ENCODE measurements around the gene UVSSA.

DNA sequence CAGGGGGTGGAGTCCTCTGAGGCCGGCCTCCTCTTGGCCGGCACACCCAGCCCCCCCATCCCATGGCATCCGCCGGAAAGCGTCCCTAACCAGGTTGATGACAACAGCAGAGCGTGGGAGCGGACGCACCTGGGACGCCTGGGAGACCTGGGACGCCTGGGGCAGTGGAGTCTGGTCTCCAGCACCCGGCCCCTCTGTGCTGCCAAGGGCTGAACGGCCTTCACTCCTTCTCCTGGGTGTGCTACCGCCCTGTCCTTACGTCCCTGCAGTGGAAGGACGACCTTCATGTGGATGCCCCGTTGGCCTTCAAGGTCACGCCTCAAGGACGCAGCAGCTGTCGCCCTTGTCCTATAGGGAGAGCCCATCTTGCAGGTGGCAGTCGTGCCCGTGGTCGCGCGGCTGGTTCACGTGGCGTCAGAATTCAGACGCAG lies 32.4 kb downstream of the UVSSA start:
- TF ChIP-seq RAD21 (conservative IDR thresholded peaks at IDR 0.05) (no peak), POLR2AphosphoS5 (IDR thresholded peaks at IDR 0.05) (no peak)
- TF ChIP-seq, protein P1, sequence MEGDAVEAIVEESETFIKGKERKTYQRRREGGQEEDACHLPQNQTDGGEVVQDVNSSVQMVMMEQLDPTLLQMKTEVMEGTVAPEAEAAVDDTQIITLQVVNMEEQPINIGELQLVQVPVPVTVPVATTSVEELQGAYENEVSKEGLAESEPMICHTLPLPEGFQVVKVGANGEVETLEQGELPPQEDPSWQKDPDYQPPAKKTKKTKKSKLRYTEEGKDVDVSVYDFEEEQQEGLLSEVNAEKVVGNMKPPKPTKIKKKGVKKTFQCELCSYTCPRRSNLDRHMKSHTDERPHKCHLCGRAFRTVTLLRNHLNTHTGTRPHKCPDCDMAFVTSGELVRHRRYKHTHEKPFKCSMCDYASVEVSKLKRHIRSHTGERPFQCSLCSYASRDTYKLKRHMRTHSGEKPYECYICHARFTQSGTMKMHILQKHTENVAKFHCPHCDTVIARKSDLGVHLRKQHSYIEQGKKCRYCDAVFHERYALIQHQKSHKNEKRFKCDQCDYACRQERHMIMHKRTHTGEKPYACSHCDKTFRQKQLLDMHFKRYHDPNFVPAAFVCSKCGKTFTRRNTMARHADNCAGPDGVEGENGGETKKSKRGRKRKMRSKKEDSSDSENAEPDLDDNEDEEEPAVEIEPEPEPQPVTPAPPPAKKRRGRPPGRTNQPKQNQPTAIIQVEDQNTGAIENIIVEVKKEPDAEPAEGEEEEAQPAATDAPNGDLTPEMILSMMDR (IDR thresholded peaks at IDR 0.05; ENCODE audit: poor library complexity, severe bottlenecking): no peak
- TF ChIP-seq, protein P2, sequence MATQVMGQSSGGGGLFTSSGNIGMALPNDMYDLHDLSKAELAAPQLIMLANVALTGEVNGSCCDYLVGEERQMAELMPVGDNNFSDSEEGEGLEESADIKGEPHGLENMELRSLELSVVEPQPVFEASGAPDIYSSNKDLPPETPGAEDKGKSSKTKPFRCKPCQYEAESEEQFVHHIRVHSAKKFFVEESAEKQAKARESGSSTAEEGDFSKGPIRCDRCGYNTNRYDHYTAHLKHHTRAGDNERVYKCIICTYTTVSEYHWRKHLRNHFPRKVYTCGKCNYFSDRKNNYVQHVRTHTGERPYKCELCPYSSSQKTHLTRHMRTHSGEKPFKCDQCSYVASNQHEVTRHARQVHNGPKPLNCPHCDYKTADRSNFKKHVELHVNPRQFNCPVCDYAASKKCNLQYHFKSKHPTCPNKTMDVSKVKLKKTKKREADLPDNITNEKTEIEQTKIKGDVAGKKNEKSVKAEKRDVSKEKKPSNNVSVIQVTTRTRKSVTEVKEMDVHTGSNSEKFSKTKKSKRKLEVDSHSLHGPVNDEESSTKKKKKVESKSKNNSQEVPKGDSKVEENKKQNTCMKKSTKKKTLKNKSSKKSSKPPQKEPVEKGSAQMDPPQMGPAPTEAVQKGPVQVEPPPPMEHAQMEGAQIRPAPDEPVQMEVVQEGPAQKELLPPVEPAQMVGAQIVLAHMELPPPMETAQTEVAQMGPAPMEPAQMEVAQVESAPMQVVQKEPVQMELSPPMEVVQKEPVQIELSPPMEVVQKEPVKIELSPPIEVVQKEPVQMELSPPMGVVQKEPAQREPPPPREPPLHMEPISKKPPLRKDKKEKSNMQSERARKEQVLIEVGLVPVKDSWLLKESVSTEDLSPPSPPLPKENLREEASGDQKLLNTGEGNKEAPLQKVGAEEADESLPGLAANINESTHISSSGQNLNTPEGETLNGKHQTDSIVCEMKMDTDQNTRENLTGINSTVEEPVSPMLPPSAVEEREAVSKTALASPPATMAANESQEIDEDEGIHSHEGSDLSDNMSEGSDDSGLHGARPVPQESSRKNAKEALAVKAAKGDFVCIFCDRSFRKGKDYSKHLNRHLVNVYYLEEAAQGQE (IDR thresholded peaks at IDR 0.05; ENCODE audit: borderline replicate concordance): no peak

Data from neural cell (in vitro differentiated cells).